GM19238 (cell line): ENCODE measurements around the gene PDE6B.
"Not testable (repeated sequence)": the region's sequence is repeated elsewhere in the genome, so short reads cannot be mapped to it uniquely, and the experiment has no call there.

Source experiments
- DNase-seq: peaks from one replicate; pipeline ENCODE4 v3.0.0; 2011; ENCODE audit warnings: low spot score; ENCODE audit not compliant: insufficient read length

PDE6B gene

DNA sequence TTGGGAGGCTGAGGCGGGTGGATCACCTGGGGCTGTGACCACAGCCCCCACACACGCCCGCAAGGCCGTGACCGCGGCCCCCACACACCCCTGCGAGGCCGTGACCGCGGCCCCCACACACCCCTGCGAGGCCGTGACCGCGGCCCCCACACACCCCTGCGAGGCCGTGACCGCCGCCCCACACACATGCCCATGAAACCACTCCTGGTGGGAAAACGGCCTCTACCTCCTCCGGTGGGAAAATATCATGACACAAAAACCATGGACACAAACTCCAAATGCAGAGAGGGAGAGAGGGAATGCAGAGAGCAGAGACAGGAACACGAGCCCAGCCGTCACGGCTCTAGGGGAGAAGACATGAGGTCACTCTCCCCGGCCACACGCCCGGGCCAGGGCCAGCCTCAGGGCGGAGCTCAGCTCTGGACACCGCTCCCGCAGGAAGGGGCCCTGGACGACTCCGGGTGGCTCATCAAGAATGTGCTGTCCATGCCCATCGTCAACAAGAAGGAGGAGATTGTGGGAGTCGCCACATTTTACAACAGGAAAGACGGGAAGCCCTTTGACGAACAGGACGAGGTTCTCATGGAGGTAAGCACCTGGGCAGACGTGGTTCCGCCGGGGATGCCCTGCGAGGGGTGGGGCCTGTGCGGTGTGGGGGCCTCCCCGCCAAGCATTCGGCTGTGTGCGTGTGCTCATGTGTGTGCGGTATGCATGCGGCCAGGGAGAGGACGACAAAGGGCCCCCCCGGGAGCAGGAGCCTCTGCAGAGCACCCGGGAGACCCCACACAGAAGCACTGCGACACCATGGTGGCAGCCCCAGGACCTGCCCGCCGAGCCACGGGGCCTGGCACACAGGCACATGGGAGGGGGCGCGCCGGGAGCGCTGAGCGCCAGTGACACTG is 31.3 kb downstream of the PDE6B start:
- no peak for DNase-seq

DNA sequence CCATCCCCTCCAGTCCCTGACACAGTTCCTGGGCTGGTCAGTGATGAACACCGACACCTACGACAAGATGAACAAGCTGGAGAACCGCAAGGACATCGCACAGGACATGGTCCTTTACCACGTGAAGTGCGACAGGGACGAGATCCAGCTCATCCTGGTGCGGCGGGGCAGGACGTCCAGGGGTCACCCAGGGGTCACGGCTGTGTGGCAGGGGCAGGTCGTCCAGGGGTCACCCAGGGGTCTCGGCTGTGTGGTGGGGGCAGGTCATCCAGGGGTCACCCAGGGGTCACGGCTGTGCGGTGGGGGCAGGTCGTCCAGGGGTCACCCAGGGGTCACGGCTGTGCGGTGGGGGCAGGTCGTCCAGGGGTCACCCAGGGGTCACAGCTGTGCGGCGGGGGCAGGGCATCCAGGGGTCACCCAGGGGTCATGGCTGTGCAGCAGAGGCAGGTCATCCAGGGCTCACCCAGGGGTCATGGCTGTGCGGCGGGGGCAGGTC is 32.0 kb downstream of the PDE6B start:
- DNase-seq, result no peak

DNA sequence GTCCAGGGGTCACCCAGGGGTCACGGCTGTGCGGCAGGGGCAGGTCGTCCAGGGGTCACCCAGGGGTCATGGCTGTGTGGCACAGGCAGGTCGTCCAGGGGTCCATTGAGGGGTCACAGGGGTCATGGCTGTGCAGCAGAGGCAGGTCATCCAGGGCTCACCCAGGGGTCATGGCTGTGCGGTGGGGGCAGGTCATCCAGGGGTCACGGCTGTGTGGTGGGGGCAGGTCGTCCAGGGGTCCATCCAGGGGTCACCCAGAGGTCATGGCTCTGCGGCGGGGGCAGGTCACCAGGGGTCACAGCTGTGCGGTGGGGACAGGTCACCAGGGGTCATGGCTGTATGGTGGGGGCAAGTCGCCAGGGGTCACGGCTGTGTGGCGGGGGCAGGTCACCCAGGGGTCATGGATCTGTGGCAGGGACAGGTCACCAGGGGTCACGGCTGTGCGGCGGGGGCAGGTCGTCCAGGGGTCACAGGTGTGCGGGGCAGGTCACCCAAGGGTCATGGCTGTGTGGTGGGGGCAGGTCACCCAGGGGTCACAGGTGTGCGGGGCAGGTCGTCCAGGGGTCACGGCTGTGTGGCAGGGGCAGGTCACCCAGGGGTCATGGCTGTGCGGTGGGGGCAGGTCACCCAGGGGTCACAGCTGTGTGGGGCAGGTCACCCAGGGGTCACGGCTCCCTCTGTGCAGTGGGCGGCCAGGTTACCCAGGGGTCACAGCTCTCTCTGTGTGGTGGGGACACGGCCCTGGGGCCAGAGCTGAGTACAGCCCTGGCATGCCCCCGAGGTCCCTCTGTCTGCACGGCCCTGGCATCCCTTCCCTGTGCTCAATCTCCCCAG is 32.7 kb downstream of the PDE6B start:
- no peak for DNase-seq

DNA sequence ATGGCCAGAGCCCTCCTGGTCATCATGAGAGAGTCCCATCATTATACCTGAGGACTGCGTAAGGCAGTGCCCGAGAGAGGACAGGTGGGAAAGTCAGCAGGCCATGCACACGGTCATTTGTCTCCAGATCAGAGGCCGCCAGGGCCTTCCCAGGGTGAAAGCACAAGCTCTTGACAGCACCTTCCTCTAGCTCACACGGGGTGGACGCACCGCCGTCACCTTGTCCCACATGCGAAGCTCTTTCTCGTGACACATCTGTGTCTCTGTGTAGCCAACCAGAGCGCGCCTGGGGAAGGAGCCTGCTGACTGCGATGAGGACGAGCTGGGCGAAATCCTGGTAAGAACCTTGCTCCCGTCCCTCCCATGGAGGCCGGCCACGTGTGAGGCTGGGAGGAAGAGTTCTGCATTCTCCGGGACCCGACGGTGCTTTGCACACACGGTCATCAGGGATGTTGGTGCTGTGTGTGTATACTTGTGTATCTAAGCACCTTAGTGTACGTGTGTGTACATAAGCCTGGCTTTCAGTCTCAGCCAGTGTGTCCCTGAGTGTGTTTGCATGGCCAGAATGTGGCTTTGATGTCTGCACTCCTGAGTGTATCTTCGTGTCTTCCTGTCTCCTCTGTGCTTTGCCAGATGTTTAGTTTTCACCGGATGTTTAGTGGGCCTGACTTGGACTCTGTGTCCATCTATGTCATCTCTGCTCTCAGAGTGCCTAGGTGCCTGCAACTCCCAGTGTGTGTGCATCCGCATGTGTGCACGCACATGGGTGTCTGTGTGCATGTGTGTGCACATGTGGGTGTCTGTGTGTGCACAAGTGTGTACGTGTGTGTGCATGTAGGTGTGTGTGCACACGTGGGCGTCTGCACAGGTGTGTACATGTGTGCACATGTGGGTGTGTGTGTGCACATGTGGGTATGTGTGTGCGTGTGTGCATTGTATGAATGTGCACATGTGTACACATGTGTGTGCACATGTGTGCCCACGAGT is 33.6 kb downstream of the PDE6B start:
- DNase-seq, result no peak

GRCh38 chr4:659851-660250 is 34.5 kb downstream of the PDE6B start:
- no peak for DNase-seq

DNA sequence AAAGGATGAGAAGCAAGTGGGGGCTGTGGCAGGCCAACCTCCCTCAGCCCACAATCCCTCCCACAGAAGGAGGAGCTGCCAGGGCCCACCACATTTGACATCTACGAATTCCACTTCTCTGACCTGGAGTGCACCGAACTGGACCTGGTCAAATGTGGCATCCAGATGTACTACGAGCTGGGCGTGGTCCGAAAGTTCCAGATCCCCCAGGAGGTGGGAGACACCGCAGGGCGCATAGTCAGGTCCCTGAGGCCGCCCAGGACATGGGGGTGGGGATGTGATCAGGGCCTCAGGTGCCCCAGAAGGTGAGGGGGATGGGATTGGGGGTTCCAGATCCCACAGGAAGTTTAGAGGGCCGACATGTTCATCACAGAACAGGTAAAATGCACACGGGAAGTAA is 35.0 kb downstream of the PDE6B start:
- no peak for DNase-seq

- no peak for DNase-seq
These were observed 35.9 kb downstream of the PDE6B start for GRCh38 chr4:661231-661630.

GRCh38 chr4:661881-662761 is 36.7 kb downstream of the PDE6B start:
- no peak for DNase-seq

DNA sequence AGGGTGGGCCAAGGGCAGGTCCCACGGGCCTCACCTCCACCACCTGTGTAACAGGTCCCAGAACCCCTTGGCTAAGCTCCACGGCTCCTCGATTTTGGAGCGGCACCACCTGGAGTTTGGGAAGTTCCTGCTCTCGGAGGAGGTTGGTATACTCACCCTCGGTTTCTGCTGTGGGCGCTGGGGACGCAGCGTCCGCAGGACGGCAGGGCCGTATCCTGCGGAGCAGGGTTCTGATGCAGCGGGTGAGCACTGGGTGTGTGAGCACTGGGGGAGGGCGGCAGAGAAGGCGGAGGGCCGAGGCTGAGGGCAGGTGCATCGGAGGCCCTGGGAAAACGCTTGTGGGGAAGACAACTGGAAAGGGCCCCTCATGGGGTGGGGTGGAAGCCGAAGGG is 37.7 kb downstream of the PDE6B start:
- DNase-seq, result no peak

DNA sequence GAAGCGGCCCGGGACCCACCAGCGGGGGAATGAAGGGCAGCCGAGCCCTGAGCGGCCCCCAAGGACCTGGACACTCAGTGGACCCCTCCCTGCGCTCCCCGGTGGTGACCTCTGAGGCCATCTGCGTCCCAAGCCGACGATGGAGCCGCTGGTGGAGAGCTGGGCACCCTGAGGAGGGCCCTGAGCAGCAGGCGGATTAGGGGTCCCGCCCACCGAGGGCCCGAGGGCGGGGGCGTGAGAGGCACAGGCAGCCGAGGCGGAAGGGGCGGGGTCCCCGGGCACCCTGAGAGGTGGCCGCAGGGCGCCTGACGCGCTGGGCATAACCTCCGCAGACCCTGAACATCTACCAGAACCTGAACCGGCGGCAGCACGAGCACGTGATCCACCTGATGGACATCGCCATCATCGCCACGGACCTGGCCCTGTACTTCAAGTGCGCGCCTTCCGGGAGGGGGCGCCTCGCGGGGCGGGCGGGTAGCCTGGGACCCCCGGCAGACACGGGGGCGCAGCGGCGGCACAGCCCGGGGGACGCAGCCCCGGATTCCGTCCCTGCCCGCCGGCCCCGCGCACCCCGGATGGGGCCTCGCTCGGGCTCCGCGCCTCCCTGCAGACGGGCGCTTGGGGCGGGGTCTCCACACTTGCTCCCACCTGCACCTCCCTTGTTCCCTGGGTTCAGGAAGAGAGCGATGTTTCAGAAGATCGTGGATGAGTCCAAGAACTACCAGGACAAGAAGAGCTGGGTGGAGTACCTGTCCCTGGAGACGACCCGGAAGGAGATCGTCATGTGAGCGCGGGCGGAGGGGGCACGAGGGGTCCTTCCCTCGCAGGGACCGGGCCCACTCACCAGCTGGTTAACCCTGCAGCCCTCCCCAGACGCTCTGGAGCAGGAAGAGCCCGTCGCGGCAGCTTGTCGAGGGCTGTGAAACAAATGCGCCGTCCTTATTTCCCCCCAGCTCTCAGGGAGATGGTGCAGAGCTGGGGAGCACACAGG is 38.4 kb downstream of the PDE6B start:
- DNase-seq, result peak; percentile 78

DNA sequence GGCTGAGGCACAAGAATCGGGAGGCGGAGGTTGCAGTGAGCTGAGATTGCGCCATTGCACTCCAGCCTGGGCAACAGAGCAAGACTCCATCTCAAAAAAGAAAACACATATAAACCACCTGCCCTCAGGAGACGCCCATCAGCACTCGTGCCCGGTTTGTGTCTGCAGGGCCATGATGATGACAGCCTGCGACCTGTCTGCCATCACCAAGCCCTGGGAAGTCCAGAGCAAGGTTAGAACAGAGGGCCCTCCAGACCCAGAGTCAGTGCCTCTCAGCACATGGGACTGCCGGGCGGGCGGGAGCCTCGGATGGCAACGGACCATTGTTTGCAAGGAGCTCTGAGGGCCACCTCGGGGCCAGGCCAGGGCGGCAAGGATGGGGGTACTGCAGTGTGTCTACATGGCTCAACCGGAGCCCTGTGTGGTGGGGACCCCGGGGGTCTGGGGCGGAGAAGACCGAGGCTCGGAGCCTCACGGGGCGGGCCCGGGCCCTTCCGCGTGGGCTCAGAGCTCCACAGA is 39.4 kb downstream of the PDE6B start:
- DNase-seq, result no peak

- no peak for DNase-seq
These were observed 40.0 kb downstream of the PDE6B start for GRCh38 chr4:665381-665750.

DNA sequence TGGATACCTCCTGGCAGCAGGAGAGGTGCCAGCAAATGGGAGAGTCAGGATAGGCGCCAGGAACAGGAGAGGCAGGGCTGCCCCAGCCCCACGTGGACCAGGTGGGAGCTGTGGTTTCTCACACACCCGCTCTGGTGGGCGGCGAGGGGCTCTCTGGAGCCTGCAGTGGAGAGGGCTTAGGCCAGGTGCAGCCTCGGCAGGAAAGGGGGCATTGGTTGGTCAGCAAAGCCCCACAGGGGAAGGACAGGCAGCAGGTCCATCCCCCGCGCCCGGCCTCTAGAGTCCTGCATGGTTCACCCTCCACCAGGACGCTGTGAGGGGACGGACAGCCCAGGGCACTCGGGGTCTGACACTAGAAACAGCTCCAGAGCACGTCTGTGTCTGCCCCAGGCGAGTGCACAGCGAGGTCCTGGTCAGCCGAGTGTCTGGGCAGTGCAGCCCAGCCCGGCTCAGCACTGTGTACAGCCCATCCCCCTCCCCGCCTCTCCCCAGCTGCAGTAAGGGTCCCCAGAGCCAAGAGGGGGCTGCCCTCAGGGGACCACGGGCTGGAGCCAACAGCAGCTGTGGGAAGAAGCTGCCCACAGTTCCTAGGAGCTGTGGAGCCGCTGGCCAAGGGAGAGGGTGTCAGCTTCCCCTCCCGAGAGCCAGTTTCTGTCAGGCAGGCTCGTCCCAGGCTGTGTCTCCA is 40.5 kb downstream of the PDE6B start:
- DNase-seq, result no peak

DNA sequence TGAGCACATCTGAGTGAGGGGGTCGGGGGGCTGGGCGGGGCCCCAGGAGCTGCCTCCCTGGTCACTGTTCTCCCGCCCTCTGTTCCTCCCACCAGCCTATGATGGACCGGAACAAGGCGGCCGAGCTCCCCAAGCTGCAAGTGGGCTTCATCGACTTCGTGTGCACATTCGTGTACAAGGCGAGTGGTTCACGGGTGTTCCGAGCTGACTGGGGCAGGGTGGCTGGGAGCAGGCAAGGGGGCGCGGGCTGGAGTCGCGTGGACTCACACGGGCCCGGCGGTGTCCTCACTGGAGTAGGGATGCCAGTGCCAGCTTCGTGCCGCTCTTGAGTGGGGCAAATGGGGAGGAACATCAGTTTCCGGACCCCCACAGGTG is 41.0 kb downstream of the PDE6B start:
- DNase-seq, result no peak

DNA sequence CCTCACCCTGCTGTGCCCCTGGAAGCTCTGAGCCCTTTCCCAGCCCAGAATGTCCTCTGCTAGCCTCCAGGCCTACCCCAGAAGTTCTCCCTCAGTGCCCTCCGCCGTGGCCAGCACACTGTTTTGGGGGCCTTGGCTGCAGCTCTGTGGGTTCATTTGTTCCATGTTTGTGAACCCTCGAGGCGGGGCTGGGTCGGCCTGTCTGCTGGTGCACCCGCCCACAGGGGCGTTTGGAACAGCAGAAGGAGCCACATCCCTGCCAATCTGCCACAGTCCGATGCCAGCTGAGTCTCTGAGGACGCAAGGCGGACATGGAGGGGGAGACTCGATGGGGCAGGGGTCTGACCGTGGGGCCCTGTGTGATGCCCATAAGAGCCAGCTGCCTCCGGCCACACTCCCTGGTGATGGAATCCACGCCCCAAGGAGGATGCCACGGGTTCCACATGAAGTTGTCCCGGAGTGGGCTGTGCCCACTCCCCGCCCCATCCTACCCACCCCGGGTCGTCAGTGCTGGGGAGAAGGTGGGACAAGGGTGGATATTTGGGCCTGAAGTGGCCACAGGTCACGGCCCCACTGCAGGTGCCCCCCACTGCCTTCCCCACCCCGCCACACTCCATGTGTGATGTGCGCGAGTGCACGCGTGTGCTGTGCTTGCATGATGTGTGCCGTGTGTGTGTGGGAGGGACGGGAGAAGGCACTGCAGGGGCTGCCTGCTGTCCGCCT is 41.6 kb downstream of the PDE6B start:
- no peak for DNase-seq

GRCh38 chr4:667545-667925 is 42.2 kb downstream of the PDE6B start:
- no peak for DNase-seq

GRCh38 chr4:668219-668618 is 42.8 kb downstream of the PDE6B start:
- DNase-seq, result not testable (repeated sequence)
